ENCODE results near the gene PEF1.

Gene PEF1

GRCh38 chr1:31644560-31645273, at the start of gene PEF1:
Gene PEF1, minus strand, starts transcription at chr1:31644876. Its CDS starts 12 bp downstream, at chr1:31644864.
- DNase-seq (ENCODE audit: low spot score): peak; percentile 99

GRCh38 chr1:31693231-31693630, 48.6 kb upstream of the PEF1 start:
- DNase-seq (ENCODE audit: low spot score): no peak

GRCh38 chr1:31691951-31692350, 47.3 kb upstream of the PEF1 start:
- no peak for DNase-seq (ENCODE audit: low spot score)

DNA sequence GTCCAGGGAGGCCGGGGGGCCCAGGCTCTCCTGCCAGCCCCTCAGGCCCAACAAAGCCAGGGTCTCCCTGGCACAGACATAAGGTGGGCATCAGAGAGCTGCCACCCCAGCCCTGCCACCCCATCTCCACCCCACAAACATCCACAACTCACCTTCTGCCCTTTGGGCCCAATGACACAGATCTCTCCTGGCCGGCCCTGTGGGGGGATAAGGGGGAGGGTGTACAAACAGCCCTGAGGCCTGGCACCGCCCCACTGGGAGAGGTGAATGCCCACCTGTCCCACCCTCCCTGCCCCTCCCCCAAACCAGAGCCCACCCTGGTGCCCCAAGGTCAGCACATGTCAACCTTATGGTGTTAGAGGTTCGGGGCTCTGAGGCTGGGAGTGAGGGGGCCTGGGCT, 46.8 kb upstream of the PEF1 start:
- no peak for DNase-seq (ENCODE audit: low spot score)

DNA sequence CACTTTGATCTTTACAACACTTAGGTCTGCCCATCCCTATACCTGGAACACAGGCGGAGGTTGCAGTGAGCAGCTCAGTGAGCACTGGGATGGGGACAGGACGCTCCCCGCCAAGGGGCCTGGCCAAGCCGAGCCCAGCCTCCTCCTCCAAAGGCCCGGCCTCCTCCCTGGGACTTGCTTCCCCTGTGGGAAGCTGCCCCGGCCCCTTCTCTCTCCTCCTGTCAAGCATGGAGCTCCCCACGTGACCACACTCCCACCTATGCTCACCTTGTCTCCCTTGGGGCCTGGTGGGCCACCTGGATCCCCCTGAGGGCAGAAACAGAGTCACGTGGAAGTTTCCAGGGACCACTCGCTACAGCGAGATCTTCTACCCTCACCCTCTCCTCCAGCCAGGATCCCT, 46.2 kb upstream of the PEF1 start:
- DNase-seq (ENCODE audit: low spot score): no peak

- no peak for DNase-seq (ENCODE audit: low spot score)
These were observed 45.2 kb upstream of the PEF1 start for GRCh38 chr1:31689854-31690253.

DNA sequence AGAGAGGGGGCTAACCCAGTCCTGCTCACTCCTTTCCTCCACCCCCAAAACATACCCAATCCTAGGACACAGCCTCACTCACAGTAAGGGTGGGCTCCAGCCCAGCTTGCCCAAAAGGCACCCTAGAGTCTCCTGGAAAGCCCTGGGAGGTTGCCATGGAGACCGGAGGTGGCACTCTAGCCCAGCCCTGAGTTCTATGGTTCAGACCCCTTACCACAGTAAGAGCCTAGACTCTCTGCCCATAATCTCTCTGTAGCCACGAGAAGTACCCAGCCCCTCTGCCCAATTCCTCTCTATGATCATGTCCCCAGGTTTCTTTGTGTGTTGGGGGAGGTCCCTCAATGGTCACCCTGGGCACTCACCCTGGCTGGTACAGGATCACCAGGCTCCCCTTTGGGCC, 44.7 kb upstream of the PEF1 start:
- DNase-seq (ENCODE audit: low spot score): peak; percentile 58

DNA sequence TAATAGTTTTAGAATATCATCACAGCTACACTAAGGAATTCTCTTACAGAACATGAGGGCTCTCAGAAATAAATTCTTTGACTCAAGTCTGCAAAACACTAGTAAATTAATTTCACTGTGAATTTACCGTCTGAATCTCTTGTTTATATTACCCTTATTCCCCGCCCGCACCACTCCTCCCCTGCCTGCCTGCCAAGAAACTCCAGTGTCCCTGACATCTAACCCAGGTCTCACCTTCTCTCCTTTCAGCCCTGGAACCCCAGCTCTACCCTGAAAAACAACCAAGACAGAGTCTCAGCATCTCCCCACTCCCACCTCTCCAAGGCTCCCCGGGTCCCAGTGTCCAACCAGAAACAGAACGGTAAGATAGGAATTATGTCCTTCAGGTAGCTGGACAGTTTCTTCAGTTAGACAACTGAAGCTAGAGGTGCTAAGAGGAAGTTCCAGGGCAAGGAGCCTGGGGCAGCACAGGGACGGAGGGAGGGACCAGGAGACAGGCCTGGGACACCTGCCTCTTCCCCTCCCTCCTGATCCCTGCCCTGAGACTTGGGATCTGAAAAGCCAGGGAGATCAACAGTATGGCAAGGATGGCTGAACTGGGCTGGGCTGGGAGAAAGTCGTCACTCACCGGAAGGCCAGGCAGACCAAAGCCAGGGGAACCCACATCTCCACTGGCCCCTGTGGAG, 43.7 kb upstream of the PEF1 start:
- no peak for DNase-seq (ENCODE audit: low spot score)

DNA sequence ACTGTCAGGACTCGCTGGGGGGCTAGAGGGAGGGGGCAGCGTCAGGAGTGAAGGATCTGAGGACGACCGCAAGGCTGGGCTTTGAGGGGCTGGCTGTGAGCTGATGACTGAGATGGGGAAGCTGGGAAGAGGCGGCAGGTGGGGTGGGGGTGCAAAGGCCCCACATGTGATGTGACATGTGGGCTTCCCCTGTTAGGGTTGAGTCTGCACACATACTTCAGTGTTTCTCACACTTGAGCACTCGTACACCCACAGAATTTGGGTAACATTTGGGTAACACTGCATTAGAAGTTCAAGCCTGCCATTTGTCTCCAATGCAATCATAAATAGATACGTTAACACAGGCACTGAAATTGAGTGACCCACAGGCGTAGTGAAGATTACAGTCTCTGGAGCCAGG, 42.9 kb upstream of the PEF1 start:
- no peak for DNase-seq (ENCODE audit: low spot score)

DNA sequence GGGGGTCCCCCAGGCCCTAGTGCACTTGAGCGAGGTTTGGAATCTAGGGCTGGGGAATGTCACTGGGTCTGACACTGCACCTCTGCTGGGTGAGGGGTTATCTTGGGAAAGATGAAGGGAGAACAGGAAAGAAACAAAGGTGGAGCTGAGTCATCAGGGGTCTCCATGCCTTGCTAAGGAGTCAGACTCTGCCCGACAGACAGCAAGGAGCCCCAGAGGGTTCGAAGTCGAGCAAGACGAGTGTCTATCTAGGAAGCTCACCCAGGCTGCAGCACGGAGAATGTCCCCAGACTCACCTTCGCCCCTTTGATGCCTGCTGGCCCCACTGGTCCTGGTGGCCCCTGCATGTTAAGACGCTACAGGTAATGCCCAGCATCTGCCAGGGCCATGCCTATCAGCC, 41.1 kb upstream of the PEF1 start:
- no peak for DNase-seq (ENCODE audit: low spot score)

DNA sequence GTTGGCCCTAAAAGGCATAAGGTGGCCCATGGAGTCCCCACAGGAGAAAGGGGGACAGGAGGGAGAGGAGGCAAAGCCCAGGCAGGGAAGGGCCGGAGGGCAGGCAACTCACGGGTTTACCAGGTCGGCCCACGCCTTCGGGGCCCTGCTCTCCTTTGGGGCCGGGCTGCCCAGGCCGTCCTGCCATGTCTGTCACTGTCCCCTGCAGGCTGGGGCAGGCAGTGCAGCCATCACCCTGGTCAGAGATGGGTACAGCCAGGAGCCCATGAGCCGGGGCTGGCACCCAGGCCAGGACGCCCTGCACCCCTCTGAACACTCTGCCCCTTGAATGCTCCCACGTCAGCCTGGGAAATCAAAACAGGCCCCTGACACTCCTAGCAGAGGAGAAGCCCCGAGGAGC, 39.3 kb upstream of the PEF1 start:
- peak; percentile 79 for DNase-seq (ENCODE audit: low spot score)

DNA sequence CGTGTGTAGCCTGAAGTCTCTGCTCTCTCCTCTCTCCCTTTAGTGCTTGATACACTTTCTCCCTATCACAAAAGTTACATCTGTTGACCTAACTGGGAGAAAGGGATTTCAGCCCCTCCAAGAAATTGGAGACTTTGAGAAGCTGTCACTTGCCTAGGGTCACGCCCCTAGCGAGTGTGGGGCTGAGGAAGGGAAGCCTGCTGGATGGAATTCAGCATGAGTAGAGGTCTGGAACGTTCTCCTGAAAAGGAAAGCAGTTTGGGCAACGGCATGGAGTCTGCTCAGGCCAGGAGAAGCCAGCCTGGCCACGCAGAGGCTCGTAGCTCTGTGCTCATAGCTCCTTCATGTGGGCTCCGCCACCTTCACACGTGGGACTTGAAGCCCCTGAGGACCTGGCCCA, 36.7 kb upstream of the PEF1 start:
- DNase-seq (ENCODE audit: low spot score): no peak

DNA sequence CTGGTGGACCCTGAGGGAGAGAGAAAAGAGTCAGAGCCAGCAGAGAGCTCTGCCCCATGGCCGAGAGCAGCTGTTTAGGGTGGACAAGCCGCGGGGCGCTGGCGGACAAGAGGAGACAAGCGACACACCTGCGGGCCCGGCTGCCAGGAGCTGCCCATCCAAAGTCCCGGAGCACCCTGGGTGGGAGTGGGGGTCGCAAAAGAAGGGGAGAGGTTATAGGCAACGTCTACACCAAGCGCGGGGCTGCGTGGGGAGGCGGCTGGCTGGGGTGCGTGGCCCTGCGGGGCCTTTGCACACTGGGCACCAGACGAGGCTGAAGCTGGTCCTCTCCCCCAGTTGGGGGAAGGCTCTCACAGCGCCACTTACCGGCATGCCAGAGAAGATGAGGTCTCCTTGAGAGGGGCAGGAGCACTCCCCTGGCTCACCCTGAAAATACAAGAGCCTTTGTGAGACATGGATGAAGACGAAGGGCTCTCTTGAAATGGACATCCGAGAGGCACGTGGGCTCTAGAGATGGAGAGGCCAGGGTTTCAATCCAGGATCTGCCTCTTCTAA, 35.1 kb upstream of the PEF1 start:
- no peak for DNase-seq (ENCODE audit: low spot score)

DNA sequence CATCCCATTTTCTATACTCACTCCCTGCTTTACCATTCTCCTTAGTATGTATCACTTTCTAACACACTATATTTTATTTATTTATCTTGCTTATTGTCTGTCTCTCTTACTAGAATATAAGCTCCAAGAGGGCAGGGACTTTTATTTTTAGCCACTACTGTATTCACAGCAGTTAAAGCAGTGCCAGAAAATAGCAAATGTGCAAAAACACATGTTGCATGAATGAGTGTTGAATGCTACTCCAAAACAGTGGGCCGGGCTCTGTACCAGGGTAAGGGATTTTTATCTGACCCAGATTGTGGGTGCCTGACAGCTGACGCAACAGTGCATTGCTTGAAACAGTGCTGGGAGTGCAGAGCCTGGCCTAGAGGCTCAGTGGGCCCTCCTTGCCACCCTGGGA, 34.4 kb upstream of the PEF1 start:
- DNase-seq (ENCODE audit: low spot score): no peak

- no peak for DNase-seq (ENCODE audit: low spot score)
These were observed 34.0 kb upstream of the PEF1 start for GRCh38 chr1:31678681-31679080.

GRCh38 chr1:31677949-31678348, 33.3 kb upstream of the PEF1 start:
- DNase-seq (ENCODE audit: low spot score): no peak

DNA sequence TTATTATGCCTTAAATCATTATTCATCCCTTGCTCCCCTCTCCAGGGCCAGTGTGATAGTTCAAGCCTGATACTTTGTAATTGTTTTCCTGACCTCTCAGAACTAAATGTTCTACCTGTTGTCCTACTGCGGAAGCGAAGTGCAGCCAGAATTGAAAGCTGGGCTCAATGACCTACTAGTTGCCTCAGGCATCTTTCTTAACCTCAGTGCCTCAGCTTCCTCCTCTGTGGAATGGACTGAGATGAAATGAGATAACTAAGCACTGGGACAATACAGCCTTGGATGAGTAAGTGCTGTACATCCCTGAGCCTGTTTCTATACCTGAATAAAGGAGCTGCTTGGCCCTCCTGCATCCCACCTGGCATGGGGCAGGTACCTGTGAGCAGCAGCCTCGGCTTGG, 32.7 kb upstream of the PEF1 start:
- DNase-seq (ENCODE audit: low spot score): no peak

DNA sequence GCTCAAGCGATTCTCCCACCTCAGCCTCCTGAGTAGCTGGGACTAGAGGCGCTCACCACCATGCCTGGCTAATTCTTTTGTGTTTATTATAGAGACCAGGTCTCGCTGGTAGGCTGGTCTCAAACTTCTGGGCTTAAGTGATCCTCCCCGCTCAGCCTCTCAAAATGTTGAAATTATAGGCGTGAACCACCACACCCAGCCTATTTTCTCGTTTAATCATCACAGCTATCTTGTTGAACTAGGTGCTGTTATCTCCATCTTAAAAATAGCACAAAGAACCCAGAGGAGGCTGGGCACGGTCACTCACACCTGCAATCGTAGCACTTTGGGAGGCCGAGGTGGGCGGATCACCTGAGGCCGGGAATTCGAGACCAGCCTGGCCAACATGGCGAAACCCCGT, 31.1 kb upstream of the PEF1 start:
- DNase-seq (ENCODE audit: low spot score): no peak

GRCh38 chr1:31675161-31675560, 30.5 kb upstream of the PEF1 start:
- no peak for DNase-seq (ENCODE audit: low spot score)

- DNase-seq (ENCODE audit: low spot score): no peak
These were observed 29.9 kb upstream of the PEF1 start for GRCh38 chr1:31674626-31675025.

GRCh38 chr1:31673433-31673832, 28.8 kb upstream of the PEF1 start:
- no peak for DNase-seq (ENCODE audit: low spot score)

DNA sequence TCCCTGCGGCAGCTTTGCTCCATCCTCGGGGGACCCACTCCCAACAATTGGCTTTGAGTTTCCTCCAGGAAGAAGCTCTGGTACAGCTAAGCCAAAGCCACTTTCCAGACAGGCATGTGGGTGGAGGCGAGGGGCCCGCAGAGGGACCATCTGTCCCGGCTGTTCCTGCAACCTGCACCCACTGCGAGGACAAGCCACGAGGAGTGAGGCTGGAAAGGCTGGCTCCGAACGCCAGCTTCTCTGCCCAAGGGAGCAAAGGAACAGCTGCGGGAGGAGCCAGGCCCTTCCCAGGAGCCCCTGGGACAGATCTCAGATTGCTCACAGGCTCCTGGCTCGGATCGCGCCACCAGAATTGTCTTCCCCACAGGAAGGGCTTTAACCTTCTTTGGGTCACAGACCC, 28.3 kb upstream of the PEF1 start:
- no peak for DNase-seq (ENCODE audit: low spot score)

DNA sequence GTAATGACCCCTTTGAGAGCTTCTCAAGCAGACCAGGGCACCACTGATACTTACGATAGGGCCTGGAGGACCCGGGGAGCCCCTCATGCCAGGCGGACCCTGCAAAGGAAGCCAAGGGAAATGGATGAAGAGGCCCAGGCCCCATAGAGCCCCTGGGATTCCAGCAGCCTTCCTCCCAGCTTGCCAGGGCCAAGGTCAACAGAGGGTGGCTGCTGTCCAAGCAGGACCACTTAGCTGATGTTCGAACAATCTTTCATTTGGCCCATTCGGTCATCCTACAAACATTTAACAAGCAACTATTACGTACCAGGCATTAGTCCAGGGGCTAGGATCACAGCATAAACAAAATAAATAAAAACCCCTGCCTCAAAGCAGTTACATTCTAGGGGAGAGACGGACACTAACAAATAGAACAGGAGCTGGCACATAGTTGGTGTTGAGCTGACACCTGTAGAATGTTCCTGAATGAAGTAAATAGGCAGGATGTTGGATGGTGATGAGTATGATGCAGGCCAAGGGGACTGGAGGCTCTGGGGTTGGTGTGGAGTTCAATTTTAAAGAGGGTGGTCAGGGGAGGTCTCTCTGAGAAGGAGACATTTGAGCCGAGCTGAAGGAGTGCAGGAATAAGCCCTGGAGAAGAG, 27.0 kb upstream of the PEF1 start:
- DNase-seq (ENCODE audit: low spot score): no peak
